ENCODE measurements around the gene GATB.

The GATB gene

DNA sequence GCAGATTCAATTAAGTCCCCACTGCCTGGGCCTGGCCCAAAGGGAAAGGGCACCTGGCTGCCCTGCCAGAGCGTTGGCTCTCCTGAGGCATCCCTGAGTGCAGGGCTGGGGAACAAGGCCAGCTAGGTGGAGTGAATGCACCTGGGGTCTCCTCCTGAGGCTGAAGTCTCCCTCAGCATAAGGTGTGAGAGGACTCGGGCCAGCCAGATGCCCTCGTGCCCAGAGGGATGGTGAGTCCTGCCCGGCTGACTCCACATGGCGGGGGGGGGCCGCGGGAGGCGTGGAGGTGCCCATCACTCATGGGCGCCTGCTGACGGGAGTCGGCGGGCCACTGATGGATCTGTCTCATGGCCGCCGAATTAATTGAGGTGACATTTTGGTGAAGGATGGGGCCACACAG lies 87.8 kb downstream of the GATB start:
- TF ChIP-seq, protein P1, sequence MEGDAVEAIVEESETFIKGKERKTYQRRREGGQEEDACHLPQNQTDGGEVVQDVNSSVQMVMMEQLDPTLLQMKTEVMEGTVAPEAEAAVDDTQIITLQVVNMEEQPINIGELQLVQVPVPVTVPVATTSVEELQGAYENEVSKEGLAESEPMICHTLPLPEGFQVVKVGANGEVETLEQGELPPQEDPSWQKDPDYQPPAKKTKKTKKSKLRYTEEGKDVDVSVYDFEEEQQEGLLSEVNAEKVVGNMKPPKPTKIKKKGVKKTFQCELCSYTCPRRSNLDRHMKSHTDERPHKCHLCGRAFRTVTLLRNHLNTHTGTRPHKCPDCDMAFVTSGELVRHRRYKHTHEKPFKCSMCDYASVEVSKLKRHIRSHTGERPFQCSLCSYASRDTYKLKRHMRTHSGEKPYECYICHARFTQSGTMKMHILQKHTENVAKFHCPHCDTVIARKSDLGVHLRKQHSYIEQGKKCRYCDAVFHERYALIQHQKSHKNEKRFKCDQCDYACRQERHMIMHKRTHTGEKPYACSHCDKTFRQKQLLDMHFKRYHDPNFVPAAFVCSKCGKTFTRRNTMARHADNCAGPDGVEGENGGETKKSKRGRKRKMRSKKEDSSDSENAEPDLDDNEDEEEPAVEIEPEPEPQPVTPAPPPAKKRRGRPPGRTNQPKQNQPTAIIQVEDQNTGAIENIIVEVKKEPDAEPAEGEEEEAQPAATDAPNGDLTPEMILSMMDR (IDR thresholded peaks at IDR 0.05; ENCODE audit: low read length, missing control alignments), result no peak
- DNase-seq (ENCODE audit: low read depth), result no peak
- H3K4me3 ChIP-seq (replicated peaks; ENCODE audit: low read depth, low read length), result no peak overlapping the region

DNA sequence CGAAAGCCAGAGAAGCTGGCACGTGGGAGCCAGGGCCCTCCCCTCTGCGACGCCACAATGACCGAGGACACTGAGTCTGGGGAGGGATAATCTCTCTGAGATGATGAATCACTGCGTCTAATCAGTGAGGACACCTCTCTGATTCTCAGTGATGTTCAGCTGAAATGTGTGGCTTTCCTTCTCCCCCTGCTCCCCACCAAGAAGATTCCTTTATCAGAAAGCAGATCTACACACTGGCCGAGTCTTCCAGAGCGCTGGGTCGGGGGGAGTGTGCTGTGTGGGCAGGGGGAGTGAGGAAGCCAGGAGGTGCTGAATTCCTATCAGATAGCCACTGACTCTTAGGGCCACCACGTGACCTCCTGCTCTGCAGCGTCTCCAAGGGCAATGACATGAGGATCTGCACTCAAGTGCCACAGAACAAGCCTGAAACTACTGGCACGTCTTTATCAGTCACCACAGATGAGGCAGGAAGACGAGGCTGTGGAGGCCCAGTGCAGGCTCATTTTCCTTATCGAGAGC lies 89.2 kb downstream of the GATB start:
- TF ChIP-seq, protein P1 (IDR thresholded peaks at IDR 0.05; ENCODE audit: low read length, missing control alignments), result no peak
- H3K4me3 ChIP-seq (replicated peaks; ENCODE audit: low read depth, low read length), result no peak overlapping the region
- DNase-seq (ENCODE audit: low read depth), result no peak

DNA sequence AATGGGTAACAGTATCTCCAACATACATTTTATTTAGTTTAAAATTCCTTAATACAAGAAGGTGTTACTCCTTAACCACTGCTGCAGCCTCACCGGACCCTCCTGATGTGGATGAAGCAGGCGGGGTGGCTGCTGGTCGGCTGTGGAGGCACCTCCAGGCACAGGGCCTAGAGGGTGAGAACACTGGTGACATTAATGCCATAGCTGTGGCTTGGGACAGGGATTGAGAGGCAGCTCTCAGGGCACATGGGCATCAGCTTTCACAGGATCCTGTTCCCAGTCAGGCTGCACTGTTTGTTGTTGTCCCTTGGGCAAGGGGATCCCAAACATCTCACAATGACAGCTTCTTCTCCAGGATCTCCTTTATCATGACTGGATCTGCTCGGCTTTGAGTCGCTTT lies 90.0 kb downstream of the GATB start:
- TF ChIP-seq, protein P1 (IDR thresholded peaks at IDR 0.05; ENCODE audit: low read length, missing control alignments), result no peak
- no peak for DNase-seq (ENCODE audit: low read depth)
- H3K4me3 ChIP-seq (replicated peaks; ENCODE audit: low read depth, low read length), result no peak overlapping the region

DNA sequence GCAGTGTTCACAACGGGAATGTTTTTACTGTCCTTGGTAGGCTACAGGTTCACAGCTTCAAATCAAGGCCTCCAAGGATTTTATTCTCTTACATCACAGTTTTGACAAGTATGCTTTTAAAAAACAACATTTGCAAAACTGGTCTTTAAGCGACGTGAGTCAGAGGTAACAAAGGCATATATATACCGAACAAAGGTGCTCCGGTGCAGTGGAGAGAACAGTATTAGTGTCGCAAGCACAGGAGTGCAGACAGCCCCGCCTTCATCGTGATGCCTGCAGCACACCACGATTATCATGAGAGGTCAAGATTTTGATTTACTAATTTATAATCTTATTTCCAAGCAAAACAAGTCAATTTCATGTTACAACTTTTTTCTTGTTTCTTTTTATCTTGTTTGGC lies 90.8 kb downstream of the GATB start:
- TF ChIP-seq, protein P1 (IDR thresholded peaks at IDR 0.05; ENCODE audit: low read length, missing control alignments), result no peak
- no peak for DNase-seq (ENCODE audit: low read depth)
- no peak overlapping the region for H3K4me3 ChIP-seq (replicated peaks; ENCODE audit: low read depth, low read length)

DNA sequence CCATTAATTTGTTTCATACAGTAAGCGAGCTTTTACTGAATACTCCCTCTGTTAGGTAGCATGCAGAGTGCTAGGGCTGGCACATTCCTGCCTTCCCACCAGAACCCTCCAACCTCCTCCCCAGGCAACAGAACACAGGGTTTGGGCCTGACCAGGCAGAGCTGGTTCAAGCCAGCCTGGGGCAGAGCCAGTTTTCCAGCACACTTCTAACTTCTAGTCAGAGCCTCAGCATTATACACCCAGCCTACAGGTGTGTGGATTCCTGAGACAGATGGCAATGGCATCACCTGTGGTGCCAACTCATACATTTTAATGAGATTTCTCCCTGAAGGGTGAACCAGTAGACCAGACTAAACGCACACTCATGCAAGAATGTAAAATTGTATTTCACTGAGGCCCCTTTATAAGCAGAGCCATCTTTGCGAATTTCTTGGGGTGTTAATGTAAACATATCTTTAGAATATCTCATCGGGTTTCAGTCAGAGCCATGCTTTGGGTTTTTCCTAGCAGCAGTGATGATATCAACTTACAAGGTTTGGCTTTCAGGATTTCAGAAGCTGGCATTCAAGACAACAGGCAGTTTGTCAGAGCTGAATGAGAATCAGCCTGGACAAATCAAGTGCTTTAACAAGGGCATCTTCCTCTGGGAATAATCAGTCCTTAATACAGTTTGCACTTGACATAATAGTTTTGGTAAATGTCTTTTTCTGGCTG lies 92.0 kb downstream of the GATB start:
- TF ChIP-seq, protein P1 (IDR thresholded peaks at IDR 0.05; ENCODE audit: low read length, missing control alignments), result no peak
- DNase-seq (ENCODE audit: low read depth), result no peak
- H3K4me3 ChIP-seq (replicated peaks; ENCODE audit: low read depth, low read length), result no peak overlapping the region

DNA sequence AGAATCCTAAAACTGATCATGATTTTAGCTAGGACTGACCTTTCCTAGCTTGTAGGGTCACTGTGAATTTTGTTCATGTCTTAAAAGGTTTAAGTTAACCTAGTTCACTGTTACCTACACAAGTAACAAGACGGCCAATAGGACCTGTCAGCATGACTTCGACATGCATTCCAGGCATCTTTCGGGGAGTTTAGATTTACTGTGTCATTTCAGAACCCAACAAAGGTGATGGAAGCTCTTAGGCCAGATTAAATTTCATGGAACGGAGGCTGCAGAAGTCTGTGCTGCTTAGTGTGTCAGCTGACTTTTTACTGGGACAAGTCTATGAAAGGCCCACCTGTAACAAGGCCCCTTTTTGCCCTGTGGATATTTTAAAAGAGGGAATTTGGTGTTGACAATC lies 93.1 kb downstream of the GATB start:
- DNase-seq (ENCODE audit: low read depth), result no peak
- H3K4me3 ChIP-seq (replicated peaks; ENCODE audit: low read depth, low read length), result no peak overlapping the region
- TF ChIP-seq, protein P1 (IDR thresholded peaks at IDR 0.05; ENCODE audit: low read length, missing control alignments), result no peak

DNA sequence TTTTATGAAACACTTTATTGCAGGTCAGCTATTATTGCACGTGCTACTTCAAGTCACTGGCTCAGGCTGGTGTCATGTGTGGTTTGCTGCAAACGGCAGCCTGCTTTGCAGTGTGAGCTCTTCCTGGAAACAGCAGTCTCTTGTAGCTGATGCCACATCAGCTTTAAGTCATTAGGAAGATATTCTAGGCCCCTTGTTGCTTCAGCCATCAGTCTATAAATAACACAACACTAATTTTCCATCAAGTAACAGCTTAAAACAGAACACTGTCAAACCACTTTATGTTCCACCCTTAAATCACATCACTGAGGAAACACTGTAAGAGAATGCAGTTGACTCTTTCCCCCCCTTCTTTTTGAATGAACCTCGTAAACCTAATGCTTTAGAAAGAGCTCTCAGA lies 93.8 kb downstream of the GATB start:
- H3K4me3 ChIP-seq (replicated peaks; ENCODE audit: low read depth, low read length), result no peak overlapping the region
- TF ChIP-seq, protein P1 (IDR thresholded peaks at IDR 0.05; ENCODE audit: low read length, missing control alignments), result no peak
- DNase-seq (ENCODE audit: low read depth), result no peak
